NCI-H460 (cell line): Measurements from ENCODE around the gene WNT4. TPM values are rescaled to one million over a fixed set of nuclear protein-coding genes. Genes with fewer than 3 reads are reported as not detected.
A peak's percentile ranks its signal among the peaks of the same experiment; 100 is the strongest.

ENCODE experiments used
- DNase-seq: peaks from one replicate; pipeline ENCODE4 v3.0.0-alpha.2; 2016; ENCODE audit warnings: low read depth; ENCODE audit errors: extremely low read depth
- total RNA-seq: library from RNA; depleted of rRNA; stranded (reverse); fragments of >200 nt; shearing (Covaris generic); gene quantifications from 2 replicates; pipeline ENCODE4 v1.2.3, GENCODE V29; 2014

Gene WNT4
- total RNA-seq, 1 experiment from 2014 or later, result 0.10 TPM

DNA sequence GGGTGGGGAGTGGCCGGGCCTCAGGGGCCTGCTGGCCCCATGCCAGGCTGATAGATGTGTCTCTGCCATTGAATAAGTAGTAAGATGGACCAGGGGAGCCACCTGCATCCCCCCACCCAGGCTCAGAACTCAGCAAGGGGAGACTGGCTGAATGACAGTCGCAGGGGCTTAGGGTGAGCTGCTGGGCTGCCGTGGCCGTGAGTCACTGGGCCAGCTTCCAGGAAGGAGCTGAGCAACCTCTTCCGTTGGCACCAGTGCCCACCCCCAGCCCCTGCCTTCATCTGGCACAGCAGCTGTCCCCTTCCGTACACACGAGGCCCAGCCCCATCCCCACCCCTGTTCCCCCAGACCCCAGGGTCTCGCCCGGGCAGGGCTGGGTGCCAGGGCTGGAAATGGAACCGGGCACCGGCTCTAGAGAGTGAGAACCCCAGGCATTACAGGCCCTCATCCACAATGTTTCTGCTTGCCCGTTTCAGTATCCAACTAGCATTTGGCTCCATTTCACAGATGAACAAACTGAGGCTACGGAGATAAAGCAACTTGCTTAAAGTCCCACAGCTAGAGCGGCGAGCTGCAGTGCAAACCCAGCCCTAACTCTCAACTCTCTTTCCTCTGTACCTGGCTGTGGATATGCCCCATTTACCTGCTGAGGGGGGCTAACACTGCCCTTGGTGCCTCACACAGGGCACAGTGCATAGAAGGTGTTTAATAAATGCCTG, 10.2 kb downstream of the WNT4 start:
- no peak for DNase-seq

- DNase-seq, result peak; percentile 19
These were observed 10.9 kb downstream of the WNT4 start for GRCh38 chr1:22131875-22132486.

GRCh38 chr1:22131062-22131461, 11.8 kb downstream of the WNT4 start:
- DNase-seq, result no peak

- DNase-seq, result no peak
These were observed 13.3 kb downstream of the WNT4 start for GRCh38 chr1:22129501-22130117.

DNA sequence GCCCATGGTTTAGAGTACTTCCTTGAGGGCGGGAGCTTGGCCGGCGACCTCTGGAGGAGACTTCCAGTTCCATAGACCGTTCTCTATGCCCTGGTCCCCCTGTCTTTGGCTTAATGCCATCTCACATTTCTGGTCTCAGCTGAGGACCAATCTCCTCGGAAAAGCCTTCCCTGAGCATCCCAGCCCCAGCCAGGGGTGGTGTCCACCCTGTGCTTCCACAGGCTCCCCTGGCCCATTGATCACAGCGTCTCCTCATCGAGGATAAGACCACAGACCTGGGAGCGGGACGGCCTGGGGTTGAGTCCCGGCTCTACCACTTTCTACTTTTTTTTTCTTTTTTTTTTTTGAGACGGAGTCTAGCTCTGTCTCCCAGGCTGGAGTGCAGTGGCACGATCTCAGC, 14.5 kb downstream of the WNT4 start:
- DNase-seq, result no peak

DNA sequence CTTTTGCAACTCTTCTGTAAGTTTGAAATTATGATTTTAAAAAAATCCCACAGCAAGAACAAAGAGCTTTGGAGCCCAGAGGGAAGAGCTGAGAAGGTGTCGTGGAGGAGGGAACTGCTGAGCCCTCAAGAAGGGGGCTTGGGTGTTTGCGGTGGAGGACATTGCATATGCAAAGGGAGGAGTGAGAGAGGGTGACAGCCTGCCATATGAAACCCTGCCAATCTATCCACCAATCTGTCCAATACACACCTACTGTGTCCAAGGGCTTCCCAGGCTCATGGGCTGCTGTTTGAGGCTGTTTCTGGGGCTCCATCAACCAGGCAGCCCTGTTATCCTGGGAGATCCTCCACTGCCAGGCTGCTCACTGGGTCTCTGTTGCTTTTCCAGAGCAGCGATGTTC, 15.2 kb downstream of the WNT4 start:
- no peak for DNase-seq

DNA sequence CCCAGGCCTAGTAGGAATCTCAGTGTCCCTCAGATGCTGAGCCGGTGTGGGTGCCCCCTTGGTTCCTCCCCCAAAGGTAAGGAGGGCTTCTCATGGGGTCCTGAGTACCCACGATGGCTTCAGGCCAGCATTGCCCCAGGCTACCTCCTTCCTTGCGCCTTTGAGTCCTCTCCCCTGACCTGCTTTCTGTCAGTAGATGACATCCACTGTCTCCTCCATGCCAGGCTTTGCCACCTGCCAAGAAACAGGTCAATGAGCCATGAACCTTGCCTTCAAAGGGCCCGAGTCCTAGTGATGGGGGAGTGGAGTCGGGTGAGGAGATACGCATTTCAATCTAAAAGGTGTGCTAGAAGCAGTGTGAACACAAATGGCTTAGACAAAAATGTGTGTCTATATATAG, 15.6 kb downstream of the WNT4 start:
- no peak for DNase-seq

- no peak for DNase-seq
These were observed 16.4 kb downstream of the WNT4 start for GRCh38 chr1:22126531-22126930.

DNA sequence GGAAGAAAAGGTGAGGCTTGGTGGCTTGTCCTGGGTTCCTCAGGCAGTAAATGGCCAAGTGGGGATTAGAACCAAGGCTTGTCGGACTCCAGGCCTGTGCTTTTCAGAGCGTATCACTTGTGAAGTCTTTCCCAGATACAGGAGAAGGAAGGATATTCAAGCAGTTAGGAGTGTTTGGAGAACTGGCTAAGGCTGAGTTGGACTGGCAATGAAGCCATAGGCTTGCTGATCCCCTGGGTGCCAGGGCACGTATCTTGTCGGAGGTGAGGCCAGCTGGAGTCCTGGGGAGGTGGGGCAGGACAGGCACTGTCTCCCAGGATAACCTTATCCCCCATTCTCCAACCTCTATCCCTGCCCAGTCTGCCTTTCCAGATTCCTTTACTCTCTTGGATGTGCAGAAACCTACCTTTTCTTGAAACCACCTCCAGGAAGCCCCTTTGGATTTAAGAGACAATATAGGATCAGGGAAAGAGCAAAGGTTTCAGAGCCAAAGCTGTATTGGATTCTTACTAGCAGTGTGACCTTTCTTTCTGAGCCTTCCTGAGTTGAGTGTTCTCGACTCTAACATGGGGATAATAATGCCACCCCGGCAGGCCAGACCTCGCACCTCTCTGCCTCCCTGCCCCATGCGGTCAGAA, 18.2 kb downstream of the WNT4 start:
- DNase-seq, result no peak

- DNase-seq, result no peak
These were observed 18.9 kb downstream of the WNT4 start for GRCh38 chr1:22123901-22124404.

- DNase-seq, result no peak
These were observed 19.9 kb downstream of the WNT4 start for GRCh38 chr1:22123071-22123390.

DNA sequence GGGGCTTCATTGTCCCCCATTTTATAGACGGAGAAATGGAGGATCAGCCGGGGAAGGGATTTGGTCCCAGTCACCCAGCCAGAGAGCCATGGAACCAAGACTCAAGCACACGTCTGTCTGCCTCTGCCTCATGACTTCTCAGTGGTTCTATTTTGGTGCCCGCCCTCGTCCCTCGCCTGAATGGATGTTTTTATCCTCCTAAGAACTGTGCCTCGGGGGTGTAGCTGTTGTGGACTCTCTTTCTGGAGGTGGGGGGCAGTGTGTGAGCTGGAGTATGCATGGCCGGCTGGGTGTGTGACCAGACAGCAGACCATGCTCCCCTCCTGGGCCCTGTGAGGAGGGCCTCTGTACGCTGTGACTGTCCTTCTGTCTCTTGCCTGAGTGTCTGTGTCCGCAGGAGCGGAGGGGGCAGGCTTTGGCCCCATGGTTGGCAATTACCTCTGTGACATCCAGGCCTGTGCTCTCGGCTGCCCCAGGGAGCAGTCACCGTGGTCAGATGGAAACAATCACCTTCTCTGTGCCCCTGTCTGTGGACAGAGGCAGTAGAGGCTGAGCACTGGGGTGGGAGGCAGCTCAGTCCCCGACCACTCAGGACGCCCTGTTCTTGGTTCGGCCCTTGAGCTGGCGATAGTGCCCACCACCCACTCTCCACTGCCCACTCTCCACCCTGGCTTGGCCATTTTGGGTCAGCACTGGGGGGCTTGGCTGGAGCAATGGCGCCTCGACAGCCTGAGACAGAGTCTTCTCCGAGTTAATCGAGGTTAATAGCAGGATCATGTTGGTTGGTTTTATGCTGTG, 20.4 kb downstream of the WNT4 start:
- no peak for DNase-seq

GRCh38 chr1:22121421-22121911, 21.4 kb downstream of the WNT4 start:
- DNase-seq, result no peak

- DNase-seq, result no peak
These were observed 22.5 kb downstream of the WNT4 start for GRCh38 chr1:22120469-22120790.

DNA sequence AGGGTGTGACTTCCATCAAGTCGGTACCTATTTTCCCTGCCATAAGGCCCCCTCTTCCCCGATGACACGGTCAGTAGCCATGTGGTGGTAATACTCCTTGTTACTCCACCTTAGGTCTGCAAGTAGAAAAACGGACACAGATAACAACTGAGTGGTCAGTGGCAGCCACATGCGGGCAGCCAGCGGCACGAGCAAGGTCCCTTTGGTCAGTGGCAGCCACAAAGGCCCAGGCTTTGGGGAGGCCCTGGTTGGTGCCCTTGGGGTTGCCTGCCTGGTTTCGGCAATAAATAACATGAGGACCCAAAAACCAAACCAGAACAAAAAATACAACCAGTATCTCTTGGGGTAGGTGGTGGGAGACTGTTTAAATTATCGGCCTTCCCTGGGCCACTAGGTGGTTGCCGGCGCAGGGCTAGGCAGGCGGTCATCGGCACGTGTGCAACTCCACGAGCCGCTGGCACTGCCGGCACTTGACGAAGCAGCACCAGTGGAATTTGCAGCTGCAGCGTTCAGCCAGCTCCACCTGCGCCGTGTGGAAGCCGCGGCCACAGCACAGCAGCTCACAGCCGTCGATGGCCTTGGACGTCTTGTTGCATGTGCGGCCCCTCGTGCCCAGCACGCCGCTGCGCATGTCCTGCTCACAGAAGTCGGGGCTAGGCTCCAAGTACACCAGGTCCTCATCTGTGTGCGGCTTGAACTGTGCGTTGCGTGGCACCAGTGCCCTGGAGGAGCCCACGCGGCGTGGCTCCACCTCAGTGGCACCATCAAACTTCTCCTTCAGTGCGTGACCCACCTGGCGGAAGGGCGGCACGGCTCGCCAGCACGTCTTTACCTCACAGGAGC, 23.1 kb downstream of the WNT4 start:
- DNase-seq, result no peak

GRCh38 chr1:22118291-22118992, 24.5 kb downstream of the WNT4 start:
- DNase-seq, result no peak

DNA sequence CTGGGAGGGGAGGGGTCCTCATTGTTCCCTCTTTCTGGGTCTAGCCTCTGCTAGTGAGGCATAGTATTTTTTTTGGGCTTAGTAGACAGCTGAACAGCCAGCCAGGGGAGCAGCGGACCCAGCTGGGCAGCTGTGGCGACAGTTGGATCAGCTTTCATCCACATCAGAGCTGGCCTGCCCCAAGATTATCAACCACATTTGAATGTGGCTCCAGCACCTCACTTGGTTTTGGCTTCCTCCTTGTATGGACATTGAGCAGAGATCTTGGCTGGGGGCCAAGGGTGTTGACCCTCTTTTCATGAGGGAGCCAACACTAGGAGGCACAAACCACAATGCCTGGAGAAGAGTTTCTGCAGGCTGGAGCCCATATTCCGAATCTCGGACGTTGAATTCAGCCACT, 25.0 kb downstream of the WNT4 start:
- DNase-seq, result no peak

DNA sequence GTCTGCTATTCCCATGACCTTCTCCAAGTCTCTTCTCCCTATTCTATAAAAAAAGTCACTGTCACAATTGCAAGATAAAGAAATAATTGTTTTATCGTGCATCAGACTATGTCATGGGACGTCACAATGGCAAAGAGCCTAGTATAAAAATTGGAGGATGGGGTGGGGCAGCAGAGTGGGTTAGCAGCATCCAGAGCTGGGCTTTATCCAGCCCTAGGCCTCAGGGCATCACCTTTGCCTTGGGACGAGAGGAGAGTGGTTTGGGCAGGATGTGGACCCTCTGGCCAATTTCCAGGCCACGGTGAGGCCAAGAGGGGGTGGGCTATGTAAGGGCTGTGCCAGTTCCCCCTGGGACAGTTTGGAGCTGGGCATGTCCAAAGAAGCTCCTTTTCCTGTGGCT, 25.7 kb downstream of the WNT4 start:
- no peak for DNase-seq

- DNase-seq, result no peak
These were observed 27.6 kb downstream of the WNT4 start for GRCh38 chr1:22115286-22115685.
